ENCODE measurements around the gene SEPHS1. TPM values are rescaled to one million over a fixed set of nuclear protein-coding genes. Genes with fewer than 3 reads are reported as not detected.
"Not testable (repeated sequence)": the region's sequence is repeated elsewhere in the genome, so short reads cannot be mapped to it uniquely, and the experiment has no call there.

SEPHS1 gene
- total RNA-seq, 1 donor from 2014 or later, result 38.0 TPM

- no peak for DNase-seq (ENCODE audit: low spot score)
These were observed 17.1 kb upstream of the SEPHS1 start for GRCh38 chr10:13365243-13365642.

- DNase-seq (ENCODE audit: low spot score), result no peak
These were observed 12.5 kb upstream of the SEPHS1 start for GRCh38 chr10:13360587-13360986.

GRCh38 chr10:13356392-13356791 lies 8.3 kb upstream of the SEPHS1 start:
- DNase-seq (ENCODE audit: low spot score), result no peak

- DNase-seq (ENCODE audit: low spot score), result no peak
These were observed 6.7 kb upstream of the SEPHS1 start for GRCh38 chr10:13354783-13355182.

- no peak for DNase-seq (ENCODE audit: low spot score)
These were observed 4.4 kb upstream of the SEPHS1 start for GRCh38 chr10:13352519-13352918.

GRCh38 chr10:13351340-13351915 lies 3.3 kb upstream of the SEPHS1 start:
- no peak for DNase-seq (ENCODE audit: low spot score)

GRCh38 chr10:13349463-13350274 lies 1.6 kb upstream of the SEPHS1 start:
- no peak for DNase-seq (ENCODE audit: low spot score)

- DNase-seq (ENCODE audit: low spot score), result peak; percentile 93
These were observed 465 bp downstream of the SEPHS1 start for GRCh38 chr10:13347500-13348156.

- DNase-seq (ENCODE audit: low spot score), result no peak
These were observed 1.0 kb downstream of the SEPHS1 start for GRCh38 chr10:13347043-13347499.

GRCh38 chr10:13346283-13347042 lies 1.6 kb downstream of the SEPHS1 start:
- no peak for DNase-seq (ENCODE audit: low spot score)

- no peak for DNase-seq (ENCODE audit: low spot score)
These were observed 7.3 kb downstream of the SEPHS1 start for GRCh38 chr10:13340626-13341376.

GRCh38 chr10:13340068-13340467 lies 8.0 kb downstream of the SEPHS1 start:
- DNase-seq (ENCODE audit: low spot score), result no peak

- no peak for DNase-seq (ENCODE audit: low spot score)
These were observed 9.5 kb downstream of the SEPHS1 start for GRCh38 chr10:13338390-13339110.

GRCh38 chr10:13337827-13338196 lies 10.3 kb downstream of the SEPHS1 start:
- DNase-seq (ENCODE audit: low spot score), result no peak

- DNase-seq (ENCODE audit: low spot score), result no peak
These were observed 10.8 kb downstream of the SEPHS1 start for GRCh38 chr10:13337128-13337826.

- DNase-seq (ENCODE audit: low spot score), result no peak
These were observed 12.2 kb downstream of the SEPHS1 start for GRCh38 chr10:13335881-13336280.

- no peak for DNase-seq (ENCODE audit: low spot score)
These were observed 13.5 kb downstream of the SEPHS1 start for GRCh38 chr10:13334556-13334955.

GRCh38 chr10:13331646-13332045 lies 16.4 kb downstream of the SEPHS1 start:
- no peak for DNase-seq (ENCODE audit: low spot score)

- DNase-seq (ENCODE audit: low spot score), result not testable (repeated sequence)
These were observed 17.1 kb downstream of the SEPHS1 start for GRCh38 chr10:13330980-13331379.

- no peak for DNase-seq (ENCODE audit: low spot score)
These were observed 18.5 kb downstream of the SEPHS1 start for GRCh38 chr10:13329565-13329964.

Measured in mesenteric fat pad (tissue), 1 donor.